ENCODE data around the gene MEGF10. TPM values are rescaled to one million over a fixed set of nuclear protein-coding genes. Genes with fewer than 3 reads are reported as not detected.

The MEGF10 gene
- total RNA-seq, 1 experiment from 2014 or later = 26.4 TPM

GRCh38 chr5:127409921-127410675, 119.5 kb downstream of the MEGF10 start:
- DNase-seq (ENCODE audit: low read depth) = no peak

- DNase-seq (ENCODE audit: low read depth) = no peak
These were observed 120.4 kb downstream of the MEGF10 start for GRCh38 chr5:127410959-127411358.

- DNase-seq (ENCODE audit: low read depth) = no peak
These were observed 120.8 kb downstream of the MEGF10 start for GRCh38 chr5:127411381-127411780.

- no peak for DNase-seq (ENCODE audit: low read depth)
These were observed 122.1 kb downstream of the MEGF10 start for GRCh38 chr5:127412698-127413097.

GRCh38 chr5:127415034-127415433, 124.4 kb downstream of the MEGF10 start:
- DNase-seq (ENCODE audit: low read depth) = no peak

- DNase-seq (ENCODE audit: low read depth) = no peak
These were observed 126.3 kb downstream of the MEGF10 start for GRCh38 chr5:127416906-127417305.

GRCh38 chr5:127417528-127417927, 126.9 kb downstream of the MEGF10 start:
- peak; percentile 56 for DNase-seq (ENCODE audit: low read depth)

GRCh38 chr5:127418367-127418766, 127.8 kb downstream of the MEGF10 start:
- DNase-seq (ENCODE audit: low read depth) = no peak

- no peak for DNase-seq (ENCODE audit: low read depth)
These were observed 128.5 kb downstream of the MEGF10 start for GRCh38 chr5:127418974-127419682.

- DNase-seq (ENCODE audit: low read depth) = no peak
These were observed 129.2 kb downstream of the MEGF10 start for GRCh38 chr5:127419683-127420257.

- no peak for DNase-seq (ENCODE audit: low read depth)
These were observed 130.2 kb downstream of the MEGF10 start for GRCh38 chr5:127420758-127421157.

GRCh38 chr5:127421471-127421870, 130.9 kb downstream of the MEGF10 start:
- DNase-seq (ENCODE audit: low read depth) = no peak

- DNase-seq (ENCODE audit: low read depth) = no peak
These were observed 132.7 kb downstream of the MEGF10 start for GRCh38 chr5:127423173-127423798.

GRCh38 chr5:127425037-127425436, 134.4 kb downstream of the MEGF10 start:
- DNase-seq (ENCODE audit: low read depth) = no peak

- DNase-seq (ENCODE audit: low read depth) = no peak
These were observed 135.3 kb downstream of the MEGF10 start for GRCh38 chr5:127425868-127426267.

GRCh38 chr5:127426661-127427060, 136.1 kb downstream of the MEGF10 start:
- no peak for DNase-seq (ENCODE audit: low read depth)

- no peak for DNase-seq (ENCODE audit: low read depth)
These were observed 137.7 kb downstream of the MEGF10 start for GRCh38 chr5:127428276-127428675.

- DNase-seq (ENCODE audit: low read depth) = no peak
These were observed 138.2 kb downstream of the MEGF10 start for GRCh38 chr5:127428748-127429147.

- DNase-seq (ENCODE audit: low read depth) = no peak
These were observed 139.3 kb downstream of the MEGF10 start for GRCh38 chr5:127429928-127430327.

GRCh38 chr5:127430627-127431026, 140.0 kb downstream of the MEGF10 start:
- DNase-seq (ENCODE audit: low read depth) = no peak

GRCh38 chr5:127431977-127432585, 141.5 kb downstream of the MEGF10 start:
- no peak for DNase-seq (ENCODE audit: low read depth)

- DNase-seq (ENCODE audit: low read depth) = no peak
These were observed 142.9 kb downstream of the MEGF10 start for GRCh38 chr5:127433526-127433925.
